KG1 (cell line): ENCODE measurements around the gene ERMAP.
A peak's percentile ranks its signal among the peaks of the same experiment; 100 is the strongest.
"Not testable (repeated sequence)": the region's sequence is repeated elsewhere in the genome, so short reads cannot be mapped to it uniquely, and the experiment has no call there.

Source experiments
- DNase-seq: peaks from one replicate; lab custom pipeline; 2025; lab: John Stamatoyannopoulos, UW

ERMAP gene

DNA sequence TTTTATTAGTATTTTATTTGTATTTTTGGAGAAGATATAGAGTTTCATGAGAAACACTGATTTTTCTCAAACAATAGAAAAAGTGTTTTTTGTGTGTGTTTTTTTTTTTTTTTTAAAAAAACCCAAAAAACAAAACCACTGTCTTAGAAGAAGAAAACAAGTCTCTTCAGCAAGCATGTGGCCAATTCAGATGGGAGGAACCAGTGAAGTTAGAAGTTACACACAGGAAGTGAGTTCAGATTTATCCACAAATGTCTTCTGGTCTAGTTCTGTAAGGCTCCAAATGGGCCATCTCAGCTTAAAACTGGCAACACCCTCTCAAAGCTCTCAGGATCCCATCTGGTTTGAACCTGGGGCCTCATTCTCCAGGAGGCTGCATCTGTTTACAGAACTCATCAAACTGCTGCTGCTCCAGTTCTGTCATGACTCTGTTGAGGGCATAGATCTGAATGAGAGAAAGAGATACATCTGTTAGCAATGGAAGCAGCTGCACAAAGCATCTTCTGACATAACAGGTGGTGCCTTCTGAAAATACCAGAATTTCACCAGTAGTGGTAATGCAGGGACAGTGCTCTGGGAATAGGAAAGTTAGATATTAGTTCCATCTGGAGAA, 9.8 kb upstream of the ERMAP start:
- no peak for DNase-seq

DNA sequence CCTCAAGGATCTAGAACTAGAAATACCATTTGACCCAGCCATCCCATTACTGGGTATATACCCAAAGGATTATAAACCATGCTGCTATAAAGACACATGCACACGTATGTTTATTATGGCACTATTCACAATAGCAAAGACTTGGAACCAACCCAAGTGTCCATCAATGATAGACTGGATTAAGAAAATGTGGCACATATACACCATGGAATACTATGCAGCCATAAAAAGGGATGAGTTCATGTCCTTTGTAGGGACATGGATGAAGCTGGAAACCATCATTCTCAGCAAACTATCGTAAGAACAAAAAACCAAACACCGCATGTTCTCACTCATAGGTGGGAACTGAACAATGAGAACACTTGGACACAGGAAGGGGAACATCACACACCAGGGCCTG, 2.1 kb upstream of the ERMAP start:
- DNase-seq, result not testable (repeated sequence)

DNA sequence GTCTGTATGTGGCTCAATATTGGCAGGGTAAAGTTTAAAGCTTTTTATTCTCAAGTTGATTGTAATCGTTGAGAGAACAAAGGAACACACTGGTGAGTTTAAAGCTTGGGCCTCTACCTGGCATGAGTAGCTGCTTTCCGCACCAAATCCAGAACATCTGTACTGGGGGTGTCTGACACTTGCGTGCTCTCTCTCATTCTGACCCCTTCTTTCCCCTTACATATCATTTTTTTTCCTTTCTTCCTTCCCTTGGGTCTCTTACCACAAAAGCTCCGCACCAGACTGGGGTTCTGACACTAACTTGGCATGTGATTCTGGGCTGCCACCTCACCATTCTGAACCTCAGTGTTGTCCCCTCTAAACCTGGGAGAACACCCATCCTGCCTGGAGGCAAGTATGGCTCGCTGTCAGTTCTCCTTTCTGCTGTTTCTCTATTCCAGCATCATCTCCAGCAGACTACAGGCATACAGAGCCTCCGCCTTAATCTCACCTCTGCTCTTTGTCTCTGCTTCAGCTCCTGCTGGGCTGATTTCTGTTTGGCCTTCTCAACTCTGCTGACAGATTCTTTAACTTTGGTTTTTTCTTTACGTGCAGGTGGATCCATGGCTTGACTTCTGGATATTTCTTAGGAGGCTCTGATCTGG, 859 bp upstream of the ERMAP start:
- no peak for DNase-seq

DNA sequence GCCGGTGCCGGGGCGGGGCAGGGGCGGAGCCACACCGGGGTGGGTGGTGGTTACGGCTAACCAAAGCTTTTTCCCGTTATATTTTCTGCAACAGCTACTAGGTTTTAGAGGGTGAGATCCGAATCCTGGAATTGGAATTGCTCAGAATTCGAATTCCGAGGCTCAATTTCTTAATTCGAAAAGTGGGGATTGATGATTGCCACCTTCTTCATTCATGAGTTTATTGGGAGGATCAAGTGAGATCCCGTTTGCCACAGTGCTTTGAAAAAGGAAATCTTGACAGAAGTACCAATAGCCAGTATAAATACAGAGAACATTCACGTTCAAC, 482 bp downstream of the ERMAP start:
- peak; percentile 61 for DNase-seq

DNA sequence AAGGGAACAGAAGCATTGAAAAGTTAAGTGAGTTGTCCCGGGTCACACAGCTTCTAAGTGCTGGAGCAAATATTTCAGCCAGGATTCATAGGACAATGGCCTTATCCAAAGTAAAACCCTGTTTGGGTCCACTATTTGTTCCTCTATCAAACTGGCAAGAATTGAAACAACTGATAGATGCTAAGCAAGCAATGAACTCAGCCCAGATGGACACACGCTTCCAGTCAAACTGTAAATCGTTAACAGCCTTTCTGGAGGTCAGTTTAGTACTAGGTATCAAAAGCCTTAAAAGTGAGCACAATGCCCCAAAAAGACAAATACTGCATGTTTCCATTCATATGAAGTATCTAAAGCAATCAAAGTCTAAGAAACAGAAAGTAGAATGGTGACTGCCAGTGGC, 1.1 kb downstream of the ERMAP start:
- DNase-seq, result no peak

DNA sequence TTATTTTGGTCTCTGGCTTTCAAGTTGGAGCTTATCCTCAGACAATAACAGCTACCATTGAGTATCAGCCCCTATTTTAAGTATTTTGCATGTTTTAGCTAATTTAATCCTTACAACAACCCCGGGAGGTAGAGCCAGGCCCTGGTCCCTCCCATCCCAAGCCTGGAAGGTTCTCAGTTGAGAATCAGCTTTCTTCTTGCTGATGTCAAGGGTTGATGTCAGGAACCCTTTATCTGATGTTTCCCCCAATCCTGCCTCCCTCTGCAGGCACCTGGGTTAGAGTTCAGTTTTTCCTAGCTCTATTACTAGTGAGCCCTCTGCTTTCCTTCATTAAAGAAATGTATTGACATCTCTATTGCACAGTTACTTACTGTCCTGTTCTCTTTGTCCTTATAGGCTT, 3.9 kb downstream of the ERMAP start:
- DNase-seq, result no peak

DNA sequence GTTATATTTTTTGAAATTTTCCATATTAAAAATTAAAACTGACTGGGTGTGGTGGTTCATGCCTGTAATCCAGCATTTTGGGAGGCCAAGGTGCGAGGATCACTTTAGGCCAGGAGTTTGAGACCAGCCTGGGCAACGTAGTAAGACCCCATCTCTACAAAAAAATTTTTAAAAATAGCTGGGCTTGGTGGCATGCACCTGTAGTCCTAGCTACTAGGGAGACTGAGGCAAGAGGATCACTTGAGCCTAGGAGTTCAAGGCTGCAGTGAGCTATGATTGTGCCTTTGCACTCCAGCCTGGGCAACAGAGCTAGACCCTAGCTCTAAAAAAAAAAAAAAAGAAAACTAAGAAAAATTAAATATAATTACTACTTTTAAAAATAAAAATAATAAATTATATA, 4.8 kb downstream of the ERMAP start:
- DNase-seq, result no peak

DNA sequence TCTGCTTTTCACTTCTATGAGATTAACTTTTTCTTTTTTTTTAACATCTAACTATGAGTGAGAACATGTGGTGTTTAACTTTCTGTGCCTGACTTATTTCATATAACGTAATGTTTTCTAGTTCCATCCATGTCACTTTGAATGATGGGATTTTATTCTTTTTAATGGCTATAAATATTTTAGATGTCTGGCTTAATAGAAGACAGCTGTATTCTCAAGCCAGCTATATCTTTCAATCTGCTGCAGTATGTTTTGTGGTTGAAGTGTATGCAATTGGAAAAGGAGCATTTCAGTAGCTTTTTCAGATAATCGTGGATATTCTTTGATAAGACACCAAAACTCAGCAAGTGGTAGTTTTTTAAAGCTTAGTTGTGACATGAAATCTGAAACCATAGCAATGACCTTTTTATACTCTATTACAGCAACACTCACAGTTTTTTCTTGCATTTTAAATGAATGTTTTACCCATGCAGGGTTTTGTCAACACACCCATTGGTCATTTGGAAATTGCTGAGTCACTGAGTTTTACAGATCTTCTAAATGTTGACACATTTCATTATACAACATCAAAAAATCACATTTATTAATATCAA, 6.0 kb downstream of the ERMAP start:
- DNase-seq, result no peak

DNA sequence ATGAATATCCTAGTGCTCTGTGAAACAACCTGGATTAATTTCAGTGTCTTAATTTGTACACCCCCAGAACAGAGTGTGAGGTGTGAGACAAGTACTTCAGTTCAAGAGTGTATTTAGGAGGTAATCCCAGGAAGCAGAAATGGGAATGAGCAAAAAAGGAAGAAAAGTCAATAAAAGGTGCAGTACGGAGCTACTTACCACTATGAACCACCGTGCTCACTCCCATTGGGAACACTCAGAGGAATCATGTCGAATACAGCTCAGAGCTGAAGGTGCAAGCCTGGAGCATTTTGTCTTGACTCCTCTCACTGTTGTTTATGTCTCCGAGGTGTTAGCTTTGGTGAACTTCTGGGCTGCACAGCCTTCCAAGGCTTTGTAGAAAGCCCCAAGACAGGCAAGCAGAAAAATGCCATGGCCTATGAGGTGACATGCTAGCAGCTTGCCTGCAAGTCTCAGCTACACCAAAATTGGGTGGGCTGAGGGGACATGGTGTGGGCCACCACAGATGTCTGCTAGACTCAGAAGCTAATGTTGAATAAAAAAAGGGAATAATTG, 7.6 kb downstream of the ERMAP start:
- no peak for DNase-seq

DNA sequence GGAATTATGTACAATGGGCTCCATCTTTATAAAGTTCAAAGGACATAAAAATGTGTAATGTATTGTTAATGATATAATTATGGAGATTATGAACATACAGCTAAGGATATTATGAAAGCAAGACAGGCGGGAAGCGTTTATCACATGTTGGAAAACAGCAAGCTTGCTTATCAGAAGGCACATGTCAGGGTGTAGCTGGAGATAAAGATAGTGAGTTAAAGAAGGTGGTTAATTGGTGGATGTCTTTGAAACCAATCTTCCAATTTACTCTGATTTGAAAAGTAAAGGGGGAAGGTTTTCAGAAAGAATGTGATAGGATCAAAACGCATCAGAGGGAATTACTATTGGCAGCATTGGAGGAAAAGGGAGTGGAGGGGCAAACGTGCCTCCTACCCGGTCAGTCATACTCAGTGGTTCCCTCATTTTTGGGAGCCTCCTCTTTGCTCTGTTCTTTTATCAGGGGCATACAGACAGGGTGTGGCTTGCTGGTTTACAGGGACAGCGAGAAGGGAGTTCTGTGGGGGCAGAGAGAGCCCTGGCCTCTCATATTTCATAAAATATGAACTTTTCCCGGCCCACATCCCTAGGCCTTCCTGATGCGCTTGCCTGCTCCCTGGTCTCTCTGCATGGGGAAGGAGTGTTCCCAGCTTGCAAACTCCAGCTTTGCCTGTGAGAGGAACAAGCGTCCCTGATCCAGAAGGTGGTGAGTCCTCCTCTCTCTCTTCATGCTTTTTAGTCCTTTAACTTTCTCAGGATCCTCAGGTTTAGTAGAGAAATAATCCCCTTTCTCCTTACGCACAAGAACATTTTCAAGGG, 8.3 kb downstream of the ERMAP start:
- no peak for DNase-seq

DNA sequence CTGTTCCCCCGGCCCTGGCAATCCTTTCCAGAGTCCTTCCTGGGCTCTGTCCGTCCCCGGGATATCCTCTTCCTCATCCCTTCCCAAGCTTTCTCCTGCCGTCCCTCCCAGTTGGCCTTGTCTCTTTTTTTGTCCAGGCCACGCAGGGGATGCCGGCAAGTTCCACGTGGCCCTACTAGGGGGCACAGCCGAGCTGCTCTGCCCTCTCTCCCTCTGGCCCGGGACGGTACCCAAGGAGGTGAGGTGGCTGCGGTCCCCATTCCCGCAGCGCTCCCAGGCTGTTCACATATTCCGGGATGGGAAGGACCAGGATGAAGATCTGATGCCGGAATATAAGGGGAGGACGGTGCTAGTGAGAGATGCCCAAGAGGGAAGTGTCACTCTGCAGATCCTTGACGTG, 13.7 kb downstream of the ERMAP start:
- no peak for DNase-seq

DNA sequence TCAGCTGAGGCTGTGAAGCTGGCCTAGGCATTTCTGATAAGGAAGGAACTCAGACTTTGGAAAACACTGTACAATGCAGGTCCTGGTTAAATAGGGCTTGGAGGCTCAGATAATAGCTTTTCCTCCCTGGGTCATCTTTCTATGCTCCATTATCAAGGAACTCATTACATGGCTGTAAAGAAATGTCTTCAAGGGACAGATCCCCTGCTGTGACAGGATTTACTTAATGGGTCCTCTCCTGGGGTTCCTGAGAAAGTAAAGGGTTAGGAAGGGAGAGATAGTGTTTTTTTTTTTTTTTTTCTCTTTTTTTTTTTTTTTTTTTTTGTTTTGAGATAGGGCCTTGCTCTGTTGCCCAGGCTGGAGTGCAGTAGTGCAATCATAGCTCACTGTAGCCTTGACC, 14.4 kb downstream of the ERMAP start:
- no peak for DNase-seq

DNA sequence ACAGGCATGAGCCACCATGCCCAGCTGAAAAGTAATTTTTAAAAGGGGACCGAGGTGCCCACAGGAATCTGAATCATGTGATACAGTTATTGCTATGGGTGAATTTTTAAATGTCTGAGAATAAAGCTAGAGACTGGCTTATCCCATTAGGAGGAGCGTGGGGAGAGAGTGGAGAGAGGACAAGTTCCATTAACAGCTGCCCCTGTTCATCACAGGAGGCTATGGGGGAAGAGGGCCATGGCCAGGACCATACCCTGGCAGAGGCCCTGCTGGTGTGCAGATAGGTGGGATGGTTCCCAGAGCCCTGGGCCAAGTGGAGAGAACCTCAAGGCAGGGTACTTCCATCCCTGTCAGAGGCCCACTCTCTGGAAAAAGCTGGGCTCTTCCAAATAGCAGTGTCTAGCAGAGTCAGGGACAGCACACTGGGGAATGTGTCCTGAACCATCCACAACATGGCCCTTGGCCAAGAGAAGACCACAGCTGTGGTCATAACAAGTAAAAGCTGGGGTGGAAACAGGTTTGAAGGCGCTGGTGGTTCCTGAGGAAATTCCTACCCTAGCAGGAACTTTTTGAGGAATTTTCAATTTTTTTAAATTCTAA, 15.8 kb downstream of the ERMAP start:
- DNase-seq, result no peak

DNA sequence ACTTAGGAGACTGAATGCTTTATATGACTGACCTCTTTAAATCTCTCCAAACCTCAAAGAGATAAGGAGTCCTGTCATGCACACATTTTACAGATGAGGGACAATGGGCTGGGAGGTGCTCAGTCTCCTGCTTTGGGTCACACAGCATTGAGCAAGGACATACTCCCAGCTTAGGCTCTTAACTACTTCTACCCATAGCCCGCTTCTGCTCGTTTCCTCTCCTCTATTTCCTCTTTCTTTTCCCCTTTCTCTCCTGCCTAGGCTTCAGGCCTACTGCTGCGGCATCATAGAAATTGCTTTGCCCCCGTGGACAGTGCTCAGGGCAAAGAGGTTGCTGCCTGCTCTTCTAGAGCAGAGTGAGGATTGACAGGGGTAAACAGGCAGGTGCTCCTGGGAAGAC, 17.1 kb downstream of the ERMAP start:
- no peak for DNase-seq

DNA sequence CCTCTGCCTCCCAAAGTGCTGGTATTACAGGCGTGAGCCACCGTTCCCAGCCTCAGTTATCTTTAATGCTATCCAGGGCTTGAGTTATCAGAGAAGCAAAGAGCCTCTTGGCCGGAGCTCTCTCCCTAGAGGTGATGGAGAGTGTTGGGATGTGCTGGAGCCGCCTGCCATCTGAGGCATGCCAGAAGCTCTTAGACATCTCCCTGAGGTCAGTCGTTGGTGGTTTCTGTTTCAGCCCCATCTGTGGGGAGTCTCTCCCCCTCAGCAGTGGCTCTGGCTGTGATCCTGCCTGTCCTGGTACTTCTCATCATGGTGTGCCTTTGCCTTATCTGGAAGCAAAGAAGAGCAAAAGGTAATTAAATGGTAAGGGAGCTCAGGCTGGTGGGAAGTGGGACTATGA, 17.9 kb downstream of the ERMAP start:
- DNase-seq, result no peak

DNA sequence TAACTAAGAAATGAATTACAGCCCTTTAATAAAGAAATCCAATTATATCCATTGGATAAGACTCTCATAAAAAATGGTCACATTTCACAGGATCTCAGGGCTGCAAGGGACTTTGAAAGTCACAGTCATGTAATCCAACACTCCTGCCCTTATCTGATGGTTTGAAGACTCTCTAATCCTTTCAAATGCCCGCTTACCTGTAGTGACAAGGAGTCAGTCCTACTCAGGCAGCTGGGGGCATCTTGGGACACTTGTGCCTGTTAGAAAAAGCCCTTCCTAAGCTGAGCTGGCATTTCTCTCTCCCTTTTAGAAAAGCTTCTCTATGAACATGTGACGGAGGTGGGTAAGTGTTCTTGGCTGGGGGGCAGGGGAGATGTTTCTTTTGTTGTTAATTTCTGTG, 18.5 kb downstream of the ERMAP start:
- DNase-seq, result no peak

DNA sequence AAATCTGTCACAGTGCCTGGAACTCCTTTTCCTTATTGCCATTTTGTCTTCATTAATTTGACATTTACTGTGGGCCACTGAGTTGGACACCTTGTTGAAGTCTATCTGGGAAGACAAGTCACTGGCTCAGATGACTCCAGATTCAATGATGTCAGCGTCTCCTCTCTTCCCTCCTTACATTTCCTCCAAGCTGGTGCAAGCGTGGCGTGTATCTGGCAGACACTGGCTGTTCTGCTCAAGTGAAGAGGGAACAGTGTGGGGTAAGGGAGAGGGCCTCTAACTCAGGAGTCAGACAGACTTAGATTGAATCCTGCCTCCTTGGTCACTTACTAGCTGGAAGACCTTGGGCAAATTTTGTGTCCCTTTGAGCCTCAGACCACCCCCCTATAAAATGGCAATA, 20.8 kb downstream of the ERMAP start:
- no peak for DNase-seq

DNA sequence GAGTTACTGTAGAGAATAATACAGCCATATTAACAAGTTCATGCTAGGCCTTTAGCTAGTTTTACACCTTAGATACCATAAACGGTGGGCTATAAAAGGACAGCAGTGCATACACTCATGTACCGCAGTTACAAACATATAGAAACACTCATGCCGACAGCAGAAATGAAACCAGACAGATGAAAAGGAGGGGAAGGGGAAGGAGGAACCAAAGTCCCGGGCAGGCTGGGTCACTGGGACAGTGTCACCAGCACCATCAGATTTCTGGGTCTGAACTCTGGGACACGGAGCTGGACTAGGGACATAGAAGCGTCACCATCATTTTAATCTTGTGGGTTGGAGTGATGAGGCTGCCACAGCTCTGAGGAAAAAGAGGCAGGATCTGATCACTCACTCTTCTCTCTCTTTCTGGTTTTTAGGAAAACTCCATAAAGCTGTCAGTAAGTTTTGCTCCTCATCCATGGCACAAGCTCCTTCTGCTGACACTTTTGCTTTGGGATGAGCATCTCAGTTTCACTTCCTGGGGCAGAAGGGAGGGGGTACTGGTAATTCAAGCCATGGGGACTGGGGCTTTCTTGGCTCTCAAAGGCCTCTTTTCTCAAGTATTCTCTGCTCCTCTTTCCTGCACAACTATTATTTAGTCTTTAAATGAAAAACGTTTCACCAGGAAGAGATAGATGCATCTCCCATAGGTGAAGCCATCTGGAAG, 21.7 kb downstream of the ERMAP start:
- no peak for DNase-seq

DNA sequence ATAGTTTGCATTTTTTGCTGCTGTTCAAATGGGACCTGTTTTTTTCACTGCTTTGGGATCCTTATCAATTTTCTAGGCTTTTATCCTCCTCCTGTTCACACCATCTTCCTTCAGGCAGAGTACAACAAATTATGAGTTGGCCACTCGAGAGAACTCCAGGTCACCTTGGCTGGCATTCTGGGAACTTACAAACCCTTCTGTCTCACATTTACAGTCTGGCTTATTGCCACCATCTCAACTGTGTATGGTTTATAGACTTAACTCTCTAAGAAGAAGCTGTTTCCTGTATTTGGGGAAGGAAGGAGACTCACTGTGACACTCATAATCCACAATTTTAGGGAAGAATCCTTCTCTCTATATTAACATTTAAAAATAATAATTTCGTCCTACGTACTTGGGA, 24.1 kb downstream of the ERMAP start:
- DNase-seq, result no peak

DNA sequence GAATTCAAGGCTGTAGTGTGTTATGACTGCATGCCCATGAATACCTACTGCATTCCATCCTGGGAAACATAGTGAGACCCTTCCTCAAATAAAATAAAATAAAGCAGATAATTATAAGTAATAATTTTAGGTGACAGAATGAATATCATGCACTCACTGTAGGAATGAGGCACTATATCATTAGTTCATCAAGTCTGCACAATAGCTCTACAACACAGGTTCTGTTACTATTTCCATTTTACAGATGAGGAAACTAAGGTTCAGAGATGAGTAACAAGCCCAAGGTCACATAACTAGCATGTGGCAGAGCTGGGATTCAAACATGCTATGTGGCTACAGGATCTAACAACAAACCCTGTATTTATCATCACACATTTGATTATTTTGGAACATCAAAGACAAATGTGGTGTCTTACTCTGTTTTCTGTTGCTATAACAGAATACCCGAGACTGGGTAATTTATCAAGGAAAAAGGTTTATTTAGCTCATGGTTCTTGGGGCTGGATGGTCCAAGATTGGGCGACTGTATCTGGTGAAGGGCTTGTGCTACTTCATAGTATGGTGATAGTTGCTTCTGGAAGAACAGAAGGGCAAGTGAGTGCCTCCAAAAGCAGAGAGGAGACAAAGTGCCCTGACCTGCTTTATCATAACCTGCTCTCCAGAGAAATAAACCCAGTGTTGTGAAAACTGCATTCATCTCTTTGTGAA, 24.7 kb downstream of the ERMAP start:
- DNase-seq, result no peak

DNA sequence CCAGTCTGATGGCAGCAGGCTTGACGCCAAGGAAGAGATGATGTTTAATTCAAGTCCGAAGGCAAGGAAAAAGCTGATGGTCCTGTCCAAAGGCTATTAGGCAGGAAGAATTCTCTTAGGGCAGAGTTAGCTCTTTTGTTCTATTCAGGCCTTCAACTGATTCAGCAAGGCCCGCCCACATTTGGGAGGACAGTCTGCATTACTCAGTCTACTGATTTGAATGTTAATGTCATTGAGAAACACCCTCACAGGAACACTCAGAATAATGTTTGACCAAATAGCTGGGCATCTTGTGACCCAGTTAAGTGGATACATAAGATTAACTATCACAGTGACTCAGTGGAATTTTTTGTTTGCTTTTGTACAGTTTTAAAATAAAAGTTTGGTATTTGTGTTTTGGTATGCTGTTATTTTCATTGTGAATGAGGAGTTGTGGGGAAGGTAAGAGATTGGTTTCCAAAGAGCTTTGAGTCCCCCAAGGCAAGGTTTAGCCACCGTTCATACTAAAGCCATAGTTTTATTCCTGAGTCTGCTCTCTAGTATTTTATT, 27.7 kb downstream of the ERMAP start:
- no peak for DNase-seq
